ENCODE data around the gene FGF21. TPM values are rescaled to one million over a fixed set of nuclear protein-coding genes. Genes with fewer than 3 reads are reported as not detected.
"Not testable (repeated sequence)": the region's sequence is repeated elsewhere in the genome, so short reads cannot be mapped to it uniquely, and the experiment has no call there.

Gene FGF21
- total RNA-seq, 4 donors from 2014 or later: not detected

GRCh38 chr19:48713864-48714755 is 41.2 kb upstream of the FGF21 start:
- H3K4me1 ChIP-seq: peaks cover 33 to 58% (median 42%) of the 10 kb centered on the region in 3 donors
- DNase-seq: peak; percentile 94

GRCh38 chr19:48714759-48715675 is 40.3 kb upstream of the FGF21 start:
- intact Hi-C loops (cut with DNase I): no loop called here
- Histone ChIP-seq H3K27me3 (no peaks in the 10 kb centered on the region), H3K9me3 (no peaks in the 10 kb centered on the region), H3K4me1 (peaks cover 33 to 67% (median 43%) of the 10 kb centered on the region in 3 donors), H3K27ac (peak overlapping the region; percentile 82 to 93 (median 91)), H3K36me3 (no peaks in the 10 kb centered on the region), H3K4me3 (peak overlapping the region; percentile 38 to 85 (median 48))
- TF ChIP-seq CTCF (IDR thresholded peaks at IDR 0.05) (no peak), POLR2A (IDR thresholded peaks at IDR 0.05) (no peak)
- no peak for DNase-seq
- 31 to 40% methylated on average over 18 to 24 of the region's 26 CpGs for WGBS, 2 donors

More at GRCh38 chr19:48713864-48714755, 41.2 kb upstream of the FGF21 start:
- Histone ChIP-seq H3K27me3 (no peaks in the 10 kb centered on the region), H3K4me3 (peak overlapping the region; percentile 38 to 85 (median 61)), H3K27ac (peak overlapping the region; percentile 82 to 93 (median 91)), H3K9me3 (no peaks in the 10 kb centered on the region), H3K36me3 (no peaks in the 10 kb centered on the region)
- intact Hi-C loops (cut with DNase I): no loop called here
- 0% methylated on average over 18 to 24 of the region's 67 CpGs for WGBS, 2 donors
- TF ChIP-seq CTCF (IDR thresholded peaks at IDR 0.05) (peak in 2 of 6 experiments; percentile 2 to 32), POLR2A (IDR thresholded peaks at IDR 0.05) (peak in 3 of 4 donors; percentile 51 to 78 (median 77))

GRCh38 chr19:48715681-48716171 is 39.6 kb upstream of the FGF21 start:
- no peaks in the 10 kb centered on the region for H3K9me3 ChIP-seq
- peak overlapping the region; percentile 82 to 93 (median 91) for H3K27ac ChIP-seq
- no peak for DNase-seq
- H3K36me3 ChIP-seq: no peaks in the 10 kb centered on the region
- H3K4me1 ChIP-seq: peaks cover 33 to 72% (median 48%) of the 10 kb centered on the region in 3 donors
- H3K27me3 ChIP-seq: no peaks in the 10 kb centered on the region
- TF ChIP-seq CTCF (IDR thresholded peaks at IDR 0.05): no peak
- no peak for TF ChIP-seq POLR2A (IDR thresholded peaks at IDR 0.05)
- 27 to 49% methylated on average over 11 to 19 of the region's 19 CpGs for WGBS, 2 donors
- H3K4me3 ChIP-seq: peak overlapping the region in 3 of 4 donors; percentile 43 to 85 (median 53)
- intact Hi-C loops (cut with DNase I): no loop called here

GRCh38 chr19:48716562-48717291 is 38.6 kb upstream of the FGF21 start:
- Histone ChIP-seq H3K9me3 (no peaks in the 10 kb centered on the region), H3K27ac (peak overlapping the region; percentile 82 to 93 (median 86)), H3K4me3 (peak overlapping the region in 3 of 4 donors; percentile 25 to 48 (median 33)), H3K36me3 (no peaks in the 10 kb centered on the region), H3K27me3 (no peaks in the 10 kb centered on the region), H3K4me1 (peaks cover 33 to 79% (median 51%) of the 10 kb centered on the region in 3 donors)
- no peak for DNase-seq
- intact Hi-C loops (cut with DNase I): no loop called here
- WGBS, 2 donors: 18 to 21% methylated on average over 9 to 23 of the region's 24 CpGs
- TF ChIP-seq CTCF (IDR thresholded peaks at IDR 0.05) (no peak), POLR2A (IDR thresholded peaks at IDR 0.05) (no peak)

- H3K27ac ChIP-seq; intact Hi-C loops (cut with DNase I); H3K9me3 ChIP-seq; H3K4me3 ChIP-seq; H3K27me3 ChIP-seq; DNase-seq; H3K36me3 ChIP-seq: not testable (repeated sequence)
- peaks cover 29 to 73% (median 46%) of the 10 kb centered on the region in 3 donors for H3K4me1 ChIP-seq
- 97 to 99% methylated on average over 7 to 10 of the region's 13 CpGs for WGBS, 2 donors
Observed at GRCh38 chr19:48718106-48718505, 37.2 kb upstream of the FGF21 start.

All from esophagus squamous epithelium (tissue), 5 donors.